HepG2 (cell line): ENCODE data around the gene FAM193A. TPM values are rescaled to one million over a fixed set of nuclear protein-coding genes. Genes with fewer than 3 reads are reported as not detected.

Source experiments
- CENPT ChIP-seq: sonication (generic); formaldehyde crosslinking; IDR thresholded peaks from 2 replicates; pipeline ENCODE4 v1.8.0; 2022; ENCODE audit warnings: low read depth, mild to moderate bottlenecking, moderate library complexity, missing genetic modification reagents
- E2F5 ChIP-seq: sonication (generic); formaldehyde crosslinking; conservative IDR thresholded peaks from 2 replicates; pipeline ENCODE4 v1.4.0; 2020; ENCODE audit warnings: missing genetic modification reagents
- HBP1 ChIP-seq: IDR thresholded peaks from 2 replicates; pipeline ENCODE4 v1.6.1; 2016; ENCODE audit warnings: low read depth, control low read depth
- MYNN ChIP-seq: sonication (generic); formaldehyde crosslinking; IDR thresholded peaks from 2 replicates; pipeline ENCODE4 v1.4.0; 2020; ENCODE audit warnings: mild to moderate bottlenecking, low read depth, missing genetic modification reagents
- NCOR1 ChIP-seq: fragments of 200-600 bp; sonication (generic); IDR thresholded peaks from 2 replicates; pipeline ENCODE4 v1.7.0; 2017; ENCODE audit warnings: antibody characterized with exemption, low read length, borderline replicate concordance
- NPAS2 ChIP-seq: sonication (generic); formaldehyde crosslinking; IDR thresholded peaks from 2 replicates; pipeline ENCODE4 v1.8.0; 2022; ENCODE audit warnings: mild to moderate bottlenecking, missing genetic modification reagents, borderline replicate concordance
- ZBTB20 ChIP-seq: sonication (generic); formaldehyde crosslinking; IDR thresholded peaks from 2 replicates; pipeline ENCODE4 v1.8.1; 2023; ENCODE audit warnings: missing genetic modification reagents, low read depth, mild to moderate bottlenecking, borderline replicate concordance
- ZFP36L1 ChIP-seq: sonication (generic); formaldehyde crosslinking; IDR thresholded peaks from 2 replicates; pipeline ENCODE4 v1.8.0; 2022; ENCODE audit warnings: mild to moderate bottlenecking, missing genetic modification reagents, moderate library complexity
- ZNF234 ChIP-seq: sonication (generic); formaldehyde crosslinking; conservative IDR thresholded peaks from 2 replicates; pipeline ENCODE4 v1.5.1; 2020; ENCODE audit warnings: mild to moderate bottlenecking, missing genetic modification reagents
- ZNF318 ChIP-seq: sonication (generic); formaldehyde crosslinking; IDR thresholded peaks from 2 replicates; pipeline ENCODE4 v1.4.0; 2020; ENCODE audit warnings: mild to moderate bottlenecking, missing genetic modification reagents
- ZNF512 ChIP-seq: sonication (generic); formaldehyde crosslinking; IDR thresholded peaks from 2 replicates; pipeline ENCODE4 v1.4.0; 2020; ENCODE audit warnings: mild to moderate bottlenecking, missing genetic modification reagents
- ZNF513 ChIP-seq: sonication (generic); formaldehyde crosslinking; conservative IDR thresholded peaks from 2 replicates; pipeline ENCODE4 v1.5.0; 2020; ENCODE audit warnings: missing genetic modification reagents
- ZNF543 ChIP-seq: sonication (generic); formaldehyde crosslinking; IDR thresholded peaks from 2 replicates; pipeline ENCODE4 v1.4.0; 2020; ENCODE audit warnings: mild to moderate bottlenecking, missing genetic modification reagents
- ZSCAN29 ChIP-seq: sonication (generic); formaldehyde crosslinking; conservative IDR thresholded peaks from 2 replicates; pipeline ENCODE4 v1.4.0; 2020; ENCODE audit warnings: mild to moderate bottlenecking, missing genetic modification reagents
- polyA plus RNA-seq, 8 experiments: library from polyadenylated mRNA; depleted of rRNA in 3 of 8; stranded (reverse) in 7 of 8; unstranded in 1 of 8; fragments of >200 nt; fragmentation: Illumina TruSeq in 4 of 8; extraction: Trizol in 4 of 8; gene quantifications; 2 replicates each; pipeline versions ENCODE4 v1.2.1 to v1.2.3, GENCODE V29; 2011 to 2016; ENCODE audit warnings: low read depth in 4 of 8, missing spikeins in 1 of 8, mixed read lengths in 1 of 8; ENCODE audit not compliant: insufficient read depth in 1 of 8
- total RNA-seq, 5 experiments: library from RNA; depleted of rRNA; stranded (reverse); fragments of >200 nt; fragmentation: Illumina TruSeq; extraction: Trizol; gene quantifications; 2 replicates each; pipeline ENCODE4 v1.2.3, GENCODE V29; 2016; ENCODE audit warnings: low read depth in 1 of 5

FAM193A gene
- total and polyA plus RNA-seq, 2 of the 13 experiments (the other 11 are each of a cell fraction or from before 2014, with no cell fraction given): 5.7 to 8.7 TPM

DNA sequence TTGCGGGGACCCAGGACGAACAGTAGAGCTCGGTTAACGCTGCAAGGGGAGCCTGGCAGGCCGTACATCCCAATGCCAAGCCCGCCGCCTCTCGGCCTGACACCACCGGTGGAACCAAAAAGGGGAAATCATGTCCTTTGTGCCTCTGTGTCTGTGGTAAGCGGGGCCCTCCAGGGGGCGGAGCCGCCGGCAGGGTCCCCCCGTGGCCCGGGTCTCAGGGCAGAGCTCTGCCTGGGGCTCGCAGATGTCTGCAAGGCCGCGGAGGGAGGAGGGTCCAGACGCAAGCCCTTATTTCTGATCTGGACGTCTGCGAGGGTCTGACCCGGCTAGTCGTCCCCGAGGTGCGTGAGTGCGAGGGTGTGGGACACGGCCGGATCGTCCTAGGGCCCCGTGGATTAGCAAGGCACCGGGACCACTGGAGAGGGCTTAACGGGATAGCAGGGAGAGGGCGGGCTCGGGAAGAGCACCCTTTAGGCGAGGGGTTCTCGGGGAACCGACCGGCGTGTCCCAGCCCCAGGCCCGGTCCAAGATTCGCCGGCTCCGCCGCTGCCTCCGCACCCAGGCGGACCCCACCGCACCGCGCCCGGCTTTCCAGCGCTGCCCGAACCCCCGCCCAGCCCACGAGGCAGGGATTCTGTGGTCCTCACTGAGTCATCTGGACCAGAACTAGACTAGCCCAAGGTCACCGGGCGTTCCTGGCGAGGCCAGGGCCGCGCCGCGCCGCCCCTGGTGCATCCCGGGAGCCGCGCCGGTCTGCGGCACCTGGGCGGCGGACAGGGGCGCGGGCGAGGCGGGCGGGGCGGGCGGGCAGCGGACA lies 863 bp upstream of the FAM193A start (continued):
- TF ChIP-seq ZNF512: no peak
- no peak for TF ChIP-seq ZNF513
- TF ChIP-seq ZSCAN29 (CRISPR knock-in tag): 0 out of 2 replicates have a peak, but pooled peaks have one; percentile 69
- no peak for TF ChIP-seq HBP1 (CRISPR knock-in tag)
- no peak for TF ChIP-seq NPAS2 (CRISPR knock-in tag)
- no peak for TF ChIP-seq ZNF318 (CRISPR knock-in tag)
- no peak for TF ChIP-seq NCOR1
- no peak for TF ChIP-seq ZNF543 (CRISPR knock-in tag)
- no peak for TF ChIP-seq CENPT (CRISPR knock-in tag)
- no peak for TF ChIP-seq E2F5 (CRISPR knock-in tag)
- no peak for TF ChIP-seq ZNF234 (CRISPR knock-in tag)
- 0 out of 2 replicates have a peak, but pooled peaks have one; percentile 63 for TF ChIP-seq MYNN (CRISPR knock-in tag)
- TF ChIP-seq ZFP36L1 (CRISPR knock-in tag): no peak
- TF ChIP-seq ZBTB20 (CRISPR knock-in tag): no peak
